ENCODE measurements around the gene POLRMT. TPM values are rescaled to one million over a fixed set of nuclear protein-coding genes. Genes with fewer than 3 reads are reported as not detected.

The POLRMT gene
- total RNA-seq, 4 donors from 2014 or later, result 22.1 to 39.5 (median 28.1) TPM

- no peak for TF ChIP-seq EP300 (IDR thresholded peaks at IDR 0.05)
- no peak for TF ChIP-seq POLR2AphosphoS5 (IDR thresholded peaks at IDR 0.05)
- TF ChIP-seq POLR2A (IDR thresholded peaks at IDR 0.05), result no peak
- no peak for TF ChIP-seq CTCF (IDR thresholded peaks at IDR 0.05)
- no peaks in the 10 kb centered on the region for H3K27me3 ChIP-seq
- H3K27ac ChIP-seq, result no peak overlapping the region
- peaks cover 0 to 57% of the 10 kb centered on the region in 2 donors for H3K36me3 ChIP-seq
- H3K4me1 ChIP-seq, result peaks cover 0 to 53% (median 30%) of the 10 kb centered on the region in 3 donors
- no peaks in the 10 kb centered on the region for H3K9me3 ChIP-seq
- ATAC-seq, result no peak
- WGBS, 2 donors (ENCODE audit: low coverage in 1 of 2), result 100% methylated on average over 1 of the region's 66 CpGs; no CpG with 5 or more reads in 1 of the 2 donors
- no peak overlapping the region for H3K4me3 ChIP-seq
These were observed 55.6 kb downstream of the POLRMT start for GRCh38 chr19:577439-578392.

GRCh38 chr19:576768-577438, 56.4 kb downstream of the POLRMT start:
- Histone ChIP-seq H3K36me3 (peaks cover 0 to 49% of the 10 kb centered on the region in 2 donors), H3K4me3 (no peak overlapping the region), H3K9me3 (no peaks in the 10 kb centered on the region), H3K27me3 (no peaks in the 10 kb centered on the region), H3K27ac (no peak overlapping the region), H3K4me1 (peaks cover 0 to 54% (median 30%) of the 10 kb centered on the region in 3 donors)
- TF ChIP-seq CTCF (IDR thresholded peaks at IDR 0.05), result no peak
- WGBS, 2 donors (ENCODE audit: low coverage in 1 of 2), result 78 to 89% methylated on average over 8 to 12 of the region's 28 CpGs
- no peak for ATAC-seq

- Histone ChIP-seq H3K4me1 (peaks cover 0 to 64% (median 34%) of the 10 kb centered on the region in 3 donors), H3K27ac (peak overlapping the region in 3 of 4 donors; percentile 67 to 72 (median 70)), H3K36me3 (peaks cover 0 to 38% of the 10 kb centered on the region in 2 donors), H3K27me3 (no peaks in the 10 kb centered on the region), H3K9me3 (no peaks in the 10 kb centered on the region), H3K4me3 (peak overlapping the region in 1 of 2 donors; percentile 43)
- TF ChIP-seq CTCF (IDR thresholded peaks at IDR 0.05) (no peak), EP300 (IDR thresholded peaks at IDR 0.05) (no peak), POLR2AphosphoS5 (IDR thresholded peaks at IDR 0.05) (no peak), POLR2A (IDR thresholded peaks at IDR 0.05) (no peak)
- no peak for ATAC-seq
- 9% methylated on average over 4 of the region's 38 CpGs; no CpG with 5 or more reads in 1 of the 2 donors for WGBS, 2 donors (ENCODE audit: low coverage in 1 of 2)
These were observed 57.5 kb downstream of the POLRMT start for GRCh38 chr19:575527-576506.

GRCh38 chr19:574658-575526, 58.4 kb downstream of the POLRMT start:
- Histone ChIP-seq H3K36me3 (peaks cover 0 to 29% of the 10 kb centered on the region in 2 donors), H3K4me1 (peaks cover 0 to 66% (median 34%) of the 10 kb centered on the region in 3 donors), H3K27me3 (no peaks in the 10 kb centered on the region), H3K4me3 (peak overlapping the region in 1 of 2 donors; percentile 43), H3K27ac (peak overlapping the region in 3 of 4 donors; percentile 67 to 72 (median 70)), H3K9me3 (no peaks in the 10 kb centered on the region)
- TF ChIP-seq CTCF (IDR thresholded peaks at IDR 0.05) (no peak), POLR2A (IDR thresholded peaks at IDR 0.05) (no peak), EP300 (IDR thresholded peaks at IDR 0.05) (no peak), POLR2AphosphoS5 (IDR thresholded peaks at IDR 0.05) (no peak)
- ATAC-seq, result no peak
- WGBS, 2 donors (ENCODE audit: low coverage in 1 of 2), result 42 to 100% methylated on average over 1 to 2 of the region's 32 CpGs
